ENCODE measurements around the gene LHB. TPM values are rescaled to one million over a fixed set of nuclear protein-coding genes. Genes with fewer than 3 reads are reported as not detected.

Gene LHB
- total and polyA plus RNA-seq, 2 donors (not counting 3 experiments of a cell fraction or from before 2014, with no cell fraction given): 1.3 TPM; not detected in 1

- no TSS peak for BruUV-seq (replicated peaks)
- DNase-seq (ENCODE audit: low read depth, low spot score) (no peak), FAIRE-seq (no peak)
- H3K4me2 ChIP-seq (ENCODE audit: insufficient read depth, low read length): no peak overlapping the region
- no peaks in the 10 kb centered on the region for H3K9me3 ChIP-seq (replicated peaks; ENCODE audit: control insufficient read depth, insufficient read depth, low read length)
- H3K9me1 ChIP-seq (replicated peaks; ENCODE audit: control insufficient read depth, extremely low read depth, insufficient read depth, low read length): no peaks in the 10 kb centered on the region
- no peak overlapping the region for H3K27ac ChIP-seq (ENCODE audit: insufficient read depth, low read depth, low read length)
- no peaks in the 10 kb centered on the region for H3K79me2 ChIP-seq (ENCODE audit: control insufficient read depth, insufficient read depth, low read length)
- H3K9ac ChIP-seq (replicated peaks; ENCODE audit: extremely low read depth, insufficient read depth, low read length): no peak overlapping the region
- POLR2A ChIA-PET: no interaction called here
- CTCF ChIA-PET: interaction anchor here (1.0 to 7.2 kb wide), 2 partner anchors 14 to 83 kb away, joined by 3 to 59 read pairs; no protein-coding TSS in a partner anchor
- peaks cover 10% of the 10 kb centered on the region for H3K4me1 ChIP-seq (ENCODE audit: control insufficient read depth, extremely low read depth, insufficient read depth, low read length)
- TF ChIP-seq MAX (IDR thresholded peaks at IDR 0.05; ENCODE audit: insufficient read depth, insufficient read length) (no peak), POLR2A (IDR thresholded peaks at IDR 0.05; ENCODE audit: low read depth, low read length) (no peak), GATA2 (IDR thresholded peaks at IDR 0.05; ENCODE audit: insufficient read depth, insufficient read length, low read depth, low read length) (no peak), POLR2AphosphoS5 (IDR thresholded peaks at IDR 0.05; ENCODE audit: insufficient read depth, low read depth, low read length) (no peak), EZH2 (IDR thresholded peaks at IDR 0.05; ENCODE audit: borderline replicate concordance, low read depth, low read length, severe bottlenecking) (no peak), FOS (IDR thresholded peaks at IDR 0.05; ENCODE audit: borderline replicate concordance, insufficient read depth, low read length) (no peak), CTCF (IDR thresholded peaks at IDR 0.05; ENCODE audit: extremely low read depth in 1 of 2, insufficient read depth in 1 of 2, low read depth in 1 of 2, low read length in 2 of 2) (no peak), MYC (IDR thresholded peaks at IDR 0.05; ENCODE audit: low read depth, low read length) (no peak), JUN (IDR thresholded peaks at IDR 0.05; ENCODE audit: borderline replicate concordance, insufficient read depth, insufficient read length, low read depth) (no peak)
- intact Hi-C loops (cut with micrococcal nuclease) (no loop called here), dilution Hi-C loops (cut with MboI; ENCODE audit: extremely low pct_ligation_motif_present, low sequenced_read_pairs) (no loop called here)
- H3K27me3 ChIP-seq (ENCODE audit: control insufficient read depth in 2 of 2, insufficient read depth in 2 of 2, low read length in 2 of 2): no peaks in the 10 kb centered on the region
- H3K4me3 ChIP-seq (replicated peaks in 1 of 3; ENCODE audit: insufficient read depth in 1 of 3, low read depth in 1 of 3, low read length in 3 of 3): no peak overlapping the region
- peaks cover 0 to 32% of the 10 kb centered on the region in 2 experiments for H3K36me3 ChIP-seq (ENCODE audit: control insufficient read depth in 2 of 2, extremely low read depth in 1 of 2, insufficient read depth in 2 of 2, low read length in 2 of 2)
- no peak overlapping the region for H2AFZ ChIP-seq (ENCODE audit: low read depth, low read length)
- H4K20me1 ChIP-seq (replicated peaks; ENCODE audit: control insufficient read depth, extremely low read depth, insufficient read depth, low read length): no peaks in the 10 kb centered on the region
Measured at GRCh38 chr19:49014123-49014869, 2.6 kb downstream of the LHB start.
